ENCODE data around the gene SRGAP3. TPM values are rescaled to one million over a fixed set of nuclear protein-coding genes. Genes with fewer than 3 reads are reported as not detected.

The SRGAP3 gene
- total RNA-seq, 2 experiments from 2014 or later, result 1.8 to 2.5 TPM

- no peaks in the 10 kb centered on the region for H3K27me3 Mint-ChIP-seq
- POLR2A ChIA-PET, result no interaction called here
- DNase-seq, result no peak
- no peak for ATAC-seq
- intact Hi-C loops (cut with micrococcal nuclease), result no loop called here
- CTCF ChIA-PET, result no interaction called here
- no peaks in the 10 kb centered on the region for H3K9me3 Mint-ChIP-seq
- H3K36me3 Mint-ChIP-seq (ENCODE audit: low read depth), result peaks cover 32% of the 10 kb centered on the region
- no peak overlapping the region for H3K4me3 Mint-ChIP-seq
- peaks cover 14% of the 10 kb centered on the region for H3K4me1 Mint-ChIP-seq (ENCODE audit: low read depth)
- H3K27ac Mint-ChIP-seq, result no peak overlapping the region
- TF ChIP-seq CTCF (IDR thresholded peaks at IDR 0.05), result no peak
Observed at GRCh38 chr3:8952130-8952529, 297.3 kb downstream of the SRGAP3 start.

GRCh38 chr3:8945890-8946600 lies 303.4 kb downstream of the SRGAP3 start:
- DNase-seq (no peak), ATAC-seq (no peak)
- POLR2A ChIA-PET, result no interaction called here
- Mint-ChIP-seq H3K4me3 (no peak overlapping the region), H3K4me1 (ENCODE audit: low read depth) (peaks cover 8% of the 10 kb centered on the region), H3K9me3 (peaks cover 13% of the 10 kb centered on the region), H3K36me3 (ENCODE audit: low read depth) (peaks cover 54% of the 10 kb centered on the region), H3K27me3 (no peaks in the 10 kb centered on the region), H3K27ac (no peak overlapping the region)
- intact Hi-C loops (cut with micrococcal nuclease), result no loop called here
- CTCF ChIA-PET, result no interaction called here
- TF ChIP-seq CTCF (IDR thresholded peaks at IDR 0.05), result no peak

GRCh38 chr3:8942746-8943488 lies 306.5 kb downstream of the SRGAP3 start:
- ChIA-PET CTCF (interaction anchor here (0.6 kb wide), 1 partner anchor 14 kb away, joined by 3 read pairs; no protein-coding TSS in a partner anchor), POLR2A (no interaction called here)
- Mint-ChIP-seq H3K27ac (no peak overlapping the region), H3K9me3 (peaks cover 13% of the 10 kb centered on the region), H3K4me3 (no peak overlapping the region), H3K4me1 (ENCODE audit: low read depth) (no peaks in the 10 kb centered on the region), H3K27me3 (no peaks in the 10 kb centered on the region), H3K36me3 (ENCODE audit: low read depth) (peaks cover 59% of the 10 kb centered on the region)
- DNase-seq (no peak), ATAC-seq (no peak)
- intact Hi-C loops (cut with micrococcal nuclease), result no loop called here
- TF ChIP-seq CTCF (IDR thresholded peaks at IDR 0.05), result no peak

- DNase-seq (no peak), ATAC-seq (no peak)
- POLR2A ChIA-PET, result no interaction called here
- Mint-ChIP-seq H3K27me3 (no peaks in the 10 kb centered on the region), H3K9me3 (peaks cover 13% of the 10 kb centered on the region), H3K4me3 (no peak overlapping the region), H3K4me1 (ENCODE audit: low read depth) (no peaks in the 10 kb centered on the region), H3K36me3 (ENCODE audit: low read depth) (peaks cover 56% of the 10 kb centered on the region), H3K27ac (no peak overlapping the region)
- TF ChIP-seq CTCF (IDR thresholded peaks at IDR 0.05), result no peak
- intact Hi-C loops (cut with micrococcal nuclease), result no loop called here
- CTCF ChIA-PET, result no interaction called here
Observed at GRCh38 chr3:8942115-8942514, 307.3 kb downstream of the SRGAP3 start.

- no peaks in the 10 kb centered on the region for H3K4me1 Mint-ChIP-seq (ENCODE audit: low read depth)
- ChIA-PET POLR2A (no interaction called here), CTCF (interaction anchor here (1.1 to 2.8 kb wide), 2 partner anchors 10 to 364 kb away, joined by 3 to 12 read pairs; no protein-coding TSS in a partner anchor)
- H3K4me3 Mint-ChIP-seq, result no peak overlapping the region
- DNase-seq (no peak), ATAC-seq (peak; percentile 39)
- H3K27ac Mint-ChIP-seq, result no peak overlapping the region
- H3K9me3 Mint-ChIP-seq, result peaks cover 4% of the 10 kb centered on the region
- intact Hi-C loops (cut with micrococcal nuclease), result no loop called here
- peaks cover 36% of the 10 kb centered on the region for H3K36me3 Mint-ChIP-seq (ENCODE audit: low read depth)
- H3K27me3 Mint-ChIP-seq, result no peaks in the 10 kb centered on the region
- TF ChIP-seq CTCF (IDR thresholded peaks at IDR 0.05), result peak; percentile 25
Observed at GRCh38 chr3:8938021-8938420, 311.4 kb downstream of the SRGAP3 start.

Data from activated CD8-positive, alpha-beta T cell treated with anti-CD3 and anti-CD28 coated beads for 36 hours (primary cell).